ENCODE measurements around the gene GPR39.

DNA sequence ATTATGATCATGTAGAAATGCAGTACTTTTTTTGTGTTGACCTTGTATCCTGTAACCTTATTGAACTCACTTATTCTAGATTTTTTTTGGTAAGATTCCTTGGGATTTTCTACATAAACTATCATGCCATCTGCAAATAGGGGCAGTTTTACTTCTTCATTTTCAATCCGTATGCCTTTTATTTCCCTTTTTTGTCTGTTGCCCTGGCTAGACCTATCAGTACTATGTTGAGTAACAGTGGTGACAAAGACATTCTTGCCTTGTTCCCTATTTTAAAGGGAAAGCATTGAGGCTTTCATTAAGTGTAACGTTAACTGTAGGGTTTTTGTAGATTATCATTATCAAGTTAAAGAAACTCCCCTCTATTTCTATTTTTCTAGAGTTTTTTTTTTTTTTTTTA is 161.1 kb downstream of the GPR39 start:
- TF ChIP-seq POLR2A (IDR thresholded peaks at IDR 0.05) = no peak
- no peak for TF ChIP-seq CTCF (IDR thresholded peaks at IDR 0.05)
- no peak for TF ChIP-seq POLR2AphosphoS5 (IDR thresholded peaks at IDR 0.05; ENCODE audit: insufficient read depth in 1 of 2, low read depth in 1 of 2)

Measured in vagina (tissue), 2 donors.